Stimulated activated CD4-positive, alpha-beta T cell treated with anti-CD3 and anti-CD28 coated beads, Interleukin-1b, Interleukin-23, amount 100 ng/mL, for 48 hours (primary cell): ENCODE data around the gene MMP24OS.
"Not testable (repeated sequence)": the region's sequence is repeated elsewhere in the genome, so short reads cannot be mapped to it uniquely, and the experiment has no call there.

Source experiments
- DNase-seq: peaks from one replicate; pipeline ENCODE4 v3.0.0-alpha.2; 2020

The MMP24OS gene

GRCh38 chr20:35273449-35274171 lies 4.3 kb downstream of the MMP24OS start:
- DNase-seq = no peak

- no peak for DNase-seq
Observed at GRCh38 chr20:35271904-35272303, 6.0 kb downstream of the MMP24OS start.

GRCh38 chr20:35271073-35271882 lies 6.6 kb downstream of the MMP24OS start:
- DNase-seq = no peak

- no peak for DNase-seq
Observed at GRCh38 chr20:35270021-35270902, 7.7 kb downstream of the MMP24OS start.

DNA sequence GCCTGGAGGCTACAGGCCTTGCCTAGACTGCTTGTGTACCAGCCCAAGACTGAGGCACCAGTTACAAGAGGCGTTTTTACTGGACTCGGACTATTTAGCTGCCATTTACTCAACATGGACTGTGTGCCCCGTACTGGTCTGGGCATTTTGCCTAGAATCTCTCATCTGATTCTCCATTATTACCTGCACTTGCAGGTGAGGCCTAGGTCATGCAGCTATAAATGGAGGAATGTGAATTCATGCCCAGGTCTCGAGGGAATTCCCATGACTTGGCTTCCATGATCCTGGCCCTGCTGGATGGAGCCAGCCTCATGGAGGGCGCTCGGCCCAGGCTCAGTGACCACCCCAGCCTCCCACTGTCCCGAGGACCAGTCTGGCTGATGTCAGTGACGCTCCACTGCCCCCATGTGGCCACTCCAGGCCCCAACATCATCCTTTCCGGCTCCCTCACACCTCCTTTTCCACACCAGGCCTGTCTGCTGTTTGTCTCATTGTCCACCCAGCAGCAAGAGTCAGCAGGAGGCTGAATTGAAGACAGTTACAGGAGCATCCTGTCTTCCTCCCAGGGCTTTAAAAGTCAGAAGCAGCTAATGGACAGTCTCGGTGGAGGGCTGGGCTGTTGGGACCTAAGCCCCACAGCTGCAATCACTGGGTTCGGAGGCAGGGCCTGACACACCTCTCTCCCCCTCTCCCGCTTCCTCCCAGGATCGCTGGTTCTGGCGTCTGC lies 8.7 kb downstream of the MMP24OS start:
- DNase-seq = peak; percentile 41

DNA sequence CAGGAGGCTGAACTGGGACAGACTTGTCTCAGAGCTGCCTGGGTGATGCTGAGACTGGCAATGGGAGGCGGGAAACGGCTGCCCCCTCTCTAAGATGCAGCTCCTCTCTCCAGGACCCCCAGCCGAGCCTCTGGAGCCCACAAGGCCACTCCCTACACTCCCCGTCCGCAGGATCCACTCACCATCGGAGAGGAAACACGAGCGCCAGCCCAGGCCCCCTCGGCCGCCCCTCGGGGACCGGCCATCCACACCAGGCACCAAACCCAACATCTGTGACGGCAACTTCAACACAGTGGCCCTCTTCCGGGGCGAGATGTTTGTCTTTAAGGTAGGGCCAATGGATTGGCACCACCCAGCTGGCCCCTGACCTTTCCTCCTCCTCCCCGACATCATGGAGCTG lies 10.8 kb downstream of the MMP24OS start:
- DNase-seq = no peak

- DNase-seq = no peak
Observed at GRCh38 chr20:35264755-35265154, 13.2 kb downstream of the MMP24OS start.

DNA sequence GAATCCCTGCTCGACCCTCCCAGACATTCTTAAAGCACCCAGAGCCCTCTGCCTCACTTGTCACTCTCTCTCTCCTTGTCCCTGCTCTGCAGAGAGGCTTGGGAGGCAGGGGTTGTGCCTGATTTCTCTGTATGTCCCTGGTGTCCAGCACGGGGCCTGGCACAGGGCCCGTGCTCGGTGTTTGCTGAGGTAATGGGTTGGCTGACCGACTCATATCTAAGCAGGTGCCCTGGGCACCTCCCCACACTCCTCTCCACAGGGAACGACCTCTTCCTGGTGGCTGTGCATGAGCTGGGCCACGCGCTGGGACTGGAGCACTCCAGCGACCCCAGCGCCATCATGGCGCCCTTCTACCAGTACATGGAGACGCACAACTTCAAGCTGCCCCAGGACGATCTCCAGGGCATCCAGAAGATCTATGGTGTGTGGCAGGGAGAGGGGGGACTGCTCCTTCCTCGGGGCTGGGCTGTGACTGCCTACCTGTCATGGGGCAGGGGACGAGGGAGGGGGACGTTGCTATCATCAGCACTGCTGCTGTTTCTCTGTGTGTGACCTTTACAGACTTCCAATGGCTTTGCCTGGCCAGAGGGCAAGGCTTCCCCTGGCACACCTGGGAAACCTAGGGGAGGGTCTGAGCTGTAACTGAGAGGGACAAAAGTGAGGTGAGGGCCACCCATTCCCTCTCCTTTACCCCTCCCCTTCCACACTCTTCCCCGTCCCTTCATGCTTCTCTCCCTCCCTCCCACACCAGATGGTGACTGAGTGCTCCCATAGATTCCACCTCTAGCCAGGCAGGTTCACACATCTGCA lies 14.2 kb downstream of the MMP24OS start:
- no peak for DNase-seq

- not testable (repeated sequence) for DNase-seq
Observed at GRCh38 chr20:35262731-35263531, 15.0 kb downstream of the MMP24OS start.

GRCh38 chr20:35262321-35262720 lies 15.6 kb downstream of the MMP24OS start:
- DNase-seq = not testable (repeated sequence)

DNA sequence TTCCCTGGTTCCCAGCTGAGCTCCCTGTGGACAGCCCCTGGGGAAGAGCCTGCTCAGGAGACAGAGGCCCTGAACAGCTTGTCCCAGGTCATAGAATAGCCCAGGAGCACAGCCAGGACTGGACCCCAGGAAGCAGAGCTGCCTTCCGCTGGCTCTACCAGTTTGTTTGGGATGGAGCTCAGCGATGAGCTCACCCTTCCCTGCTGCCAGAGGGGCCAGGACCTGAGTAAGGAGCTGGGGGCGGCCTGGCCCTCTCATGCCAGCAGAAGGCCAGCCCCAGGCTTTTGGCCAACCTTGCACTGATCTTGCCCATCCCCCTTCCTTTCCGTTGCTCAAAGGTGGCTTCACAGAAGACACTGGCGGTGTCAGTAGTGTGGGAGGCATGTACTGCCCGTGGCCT lies 17.5 kb downstream of the MMP24OS start:
- DNase-seq = no peak

GRCh38 chr20:35257175-35257909 lies 20.6 kb downstream of the MMP24OS start:
- no peak for DNase-seq

- no peak for DNase-seq
Observed at GRCh38 chr20:35254448-35254999, 23.4 kb downstream of the MMP24OS start.

DNA sequence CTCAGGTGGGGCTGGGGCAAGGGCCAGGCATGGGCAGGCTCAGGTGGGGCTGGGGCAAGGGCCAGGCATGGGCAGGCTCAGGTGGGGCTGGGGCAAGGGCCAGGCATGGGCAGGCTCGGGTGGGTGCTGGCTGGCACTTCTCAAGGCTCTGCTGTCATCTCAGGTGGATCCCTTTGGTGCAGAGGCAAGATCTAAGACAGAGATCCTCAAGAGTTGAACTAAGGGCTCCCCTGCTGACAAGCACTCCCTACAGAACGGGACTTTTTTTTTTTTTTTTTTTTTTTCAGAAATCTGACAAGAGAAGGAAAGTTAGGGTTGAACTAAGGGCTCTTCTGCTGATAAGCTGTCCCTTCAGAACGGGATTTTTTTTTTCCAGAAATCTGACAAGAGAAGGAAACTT lies 24.9 kb downstream of the MMP24OS start:
- no peak for DNase-seq

GRCh38 chr20:35252598-35252997 lies 25.3 kb downstream of the MMP24OS start:
- not testable (repeated sequence) for DNase-seq

DNA sequence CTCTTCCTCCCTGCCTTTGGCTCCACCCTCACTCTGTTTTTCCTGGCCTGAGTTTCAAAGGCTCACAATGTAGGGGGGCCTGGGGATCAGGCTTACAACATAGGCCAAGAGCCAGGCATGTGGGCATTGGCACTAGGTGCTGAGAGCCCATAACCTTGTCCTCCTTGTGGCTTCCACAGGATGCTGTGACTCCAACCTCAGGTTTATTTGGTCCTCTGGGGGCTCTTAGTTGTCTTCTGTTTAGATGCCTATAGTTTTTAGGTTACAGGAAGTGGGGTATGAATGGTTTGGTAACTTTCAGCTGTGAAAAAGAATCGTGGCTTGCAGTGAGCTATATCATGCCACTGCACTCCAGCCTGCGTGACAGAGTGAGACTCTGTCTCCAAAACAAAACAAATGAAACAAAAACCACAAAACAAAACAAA lies 25.9 kb downstream of the MMP24OS start:
- no peak for DNase-seq

DNA sequence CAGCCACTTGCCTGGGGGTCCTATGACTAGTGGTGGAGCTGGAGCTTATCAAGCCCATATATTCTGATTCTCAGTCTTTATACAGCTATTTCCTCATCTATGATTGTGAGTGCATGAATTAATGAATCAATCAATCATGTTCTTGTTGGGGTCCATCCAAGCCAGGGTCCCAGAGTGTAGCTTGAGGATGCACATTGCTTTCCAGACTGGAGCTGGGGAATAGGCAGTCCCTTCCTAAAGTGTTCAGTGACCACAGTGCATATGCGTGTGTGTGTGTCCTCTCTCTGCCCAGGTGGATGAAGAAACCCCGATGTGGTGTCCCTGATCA lies 26.3 kb downstream of the MMP24OS start:
- DNase-seq = no peak

DNA sequence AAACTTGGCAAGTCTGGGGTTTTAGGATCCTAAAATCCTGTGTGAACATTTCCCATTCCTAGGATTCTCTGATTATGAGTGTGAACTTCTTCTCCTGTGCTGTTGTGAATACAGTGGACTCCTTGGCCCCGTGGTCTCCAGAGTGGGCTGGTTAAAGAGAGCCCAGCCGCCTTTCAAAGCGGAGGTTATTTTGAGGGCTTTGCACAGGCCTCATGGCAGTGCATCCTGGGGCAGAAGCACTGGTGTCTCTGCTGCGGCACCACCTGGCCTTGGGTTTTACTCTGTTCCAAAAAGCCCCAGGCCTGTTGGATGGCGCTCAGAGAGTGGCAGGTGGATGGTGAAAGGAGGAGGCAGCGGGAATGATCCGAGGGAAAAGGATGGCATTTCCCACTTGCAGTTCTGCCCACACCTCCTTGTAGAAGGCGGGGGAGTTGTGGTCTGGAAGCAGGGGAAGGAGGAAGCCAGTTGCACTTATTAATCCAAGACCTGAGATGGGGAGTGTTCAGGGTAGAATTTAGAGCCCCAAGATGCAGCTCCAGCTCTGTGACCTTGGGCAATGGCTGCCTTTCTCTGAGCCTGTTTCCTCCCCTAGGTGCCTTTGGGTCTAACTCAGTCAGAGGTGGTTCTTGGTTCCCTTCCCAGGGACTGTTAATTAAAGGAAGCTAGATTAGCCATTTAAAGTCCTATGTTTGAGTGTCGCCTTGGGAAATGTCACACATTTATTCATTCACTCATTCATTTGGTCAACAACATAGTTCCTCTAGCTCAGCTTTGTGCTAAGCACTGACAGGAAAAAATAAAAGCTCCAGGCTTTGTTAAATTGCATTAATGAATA lies 29.1 kb downstream of the MMP24OS start:
- DNase-seq = no peak

GRCh38 chr20:35246723-35247122 lies 31.2 kb downstream of the MMP24OS start:
- no peak for DNase-seq
